GM19463 (cell line): Measurements from ENCODE around the gene INTS11.
A peak's percentile ranks its signal among the peaks of the same experiment; 100 is the strongest.

Experiments used
- ATAC-seq: cut with Tn5 transposase; IDR thresholded peaks from one replicate; pipeline ENCODE4 v1.9.1; 2021; ENCODE audit warnings: mild to moderate bottlenecking, moderate library complexity; ENCODE audit not compliant: unreplicated experiment

The INTS11 gene

DNA sequence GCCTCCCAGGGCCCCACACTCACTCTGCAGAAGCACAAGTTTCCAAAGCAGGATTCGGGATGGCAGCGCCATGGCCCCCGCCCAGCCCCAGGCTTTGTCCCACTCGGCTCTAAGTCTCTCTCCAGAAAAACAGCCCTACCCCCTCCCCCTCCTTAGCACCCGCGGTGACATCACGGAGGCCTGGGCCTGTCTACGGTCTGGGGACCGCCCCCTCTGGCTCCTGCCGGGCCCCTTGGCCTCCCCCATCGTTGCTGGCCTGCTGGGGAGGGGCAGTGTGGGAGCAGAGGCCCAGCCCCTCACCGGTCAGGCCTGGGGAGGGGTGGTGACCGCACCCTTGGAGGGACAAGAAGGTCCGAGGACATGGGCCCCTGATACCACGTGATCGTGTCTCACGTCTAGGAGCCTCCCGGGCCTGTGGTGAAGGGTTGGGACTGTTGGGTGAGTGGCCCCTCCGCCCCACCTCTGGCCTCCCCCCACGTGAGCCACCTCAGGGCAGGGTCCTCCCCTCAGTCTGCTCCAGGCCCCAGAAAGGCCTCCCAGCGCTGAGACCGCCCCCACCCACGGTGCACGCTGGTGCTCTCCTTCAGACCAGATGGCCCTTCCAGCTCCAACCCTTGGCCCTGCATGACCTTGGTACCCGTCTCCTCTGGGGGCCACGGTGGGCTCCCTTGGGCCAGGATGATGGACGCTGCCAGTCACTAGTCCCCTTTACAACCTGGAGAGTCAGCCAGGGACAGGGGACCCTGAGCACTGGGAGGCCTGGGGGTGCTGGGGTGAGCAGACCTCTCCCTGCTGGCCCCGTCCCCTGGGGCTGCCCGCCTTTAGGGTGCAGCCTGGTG is 34.2 kb upstream of the INTS11 start, which contains the start of gene MXRA8:
TSS of gene MXRA8 (minus strand) at position 123 of the 839 bp plus-strand sequence. CDS start at position 72, 51 bp downstream.
- no peak for ATAC-seq

DNA sequence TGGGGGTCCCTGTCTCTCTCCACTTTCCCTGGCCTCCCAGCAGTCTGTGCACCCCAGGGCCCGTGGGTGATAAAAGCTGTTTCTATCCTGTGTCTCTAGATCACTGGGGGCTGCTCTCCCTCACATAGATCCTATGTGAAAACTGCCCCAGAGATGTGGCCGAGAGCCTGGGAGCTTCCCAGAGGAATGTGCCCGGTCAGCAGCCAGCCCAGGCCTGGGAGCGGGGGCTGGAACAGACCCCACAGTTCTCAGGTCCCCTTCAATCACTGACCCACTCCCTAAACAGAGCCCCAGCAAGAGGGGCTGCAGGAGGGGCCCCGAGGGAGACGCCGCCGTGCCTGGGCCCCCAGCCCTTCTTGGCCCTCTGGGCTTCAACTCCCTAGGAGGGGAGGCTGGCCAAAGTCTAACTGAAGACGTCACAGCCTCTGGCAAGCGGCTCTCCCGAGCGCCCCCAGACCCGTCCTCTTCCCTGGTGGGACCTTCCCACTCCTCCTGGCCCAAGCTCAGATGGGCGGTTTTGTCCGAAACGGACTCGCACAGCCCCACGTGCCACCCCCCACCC is 33.5 kb upstream of the INTS11 start:
- no peak for ATAC-seq

DNA sequence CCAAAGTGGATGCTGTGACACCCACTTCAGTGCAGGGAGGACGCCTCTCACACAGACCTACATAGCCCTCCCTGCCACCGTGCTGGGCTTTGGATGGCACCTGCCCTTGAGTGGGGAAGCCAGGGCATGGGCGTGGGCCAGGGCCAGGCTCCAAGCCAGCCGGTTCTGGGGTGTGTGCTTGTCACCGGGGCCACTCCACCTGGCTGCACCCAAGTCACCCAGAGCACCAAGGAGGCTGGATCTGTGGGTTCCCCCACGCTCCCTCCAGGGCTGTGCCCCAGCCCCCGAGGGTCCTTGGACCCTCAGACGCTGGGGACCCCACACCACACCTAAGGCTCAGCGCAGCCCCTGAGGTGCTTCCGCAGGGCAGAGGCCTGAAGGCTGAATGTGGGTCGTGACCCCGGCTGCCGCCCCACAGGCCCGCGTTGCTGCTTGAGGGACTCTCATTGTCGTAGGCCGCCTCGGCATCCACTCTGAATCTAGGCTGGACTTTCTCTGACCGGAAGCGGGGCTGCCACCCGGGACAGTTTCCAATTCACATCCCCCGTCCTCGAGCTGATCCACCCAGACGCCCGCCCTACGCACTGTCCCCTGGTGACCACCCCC is 32.4 kb upstream of the INTS11 start:
- no peak for ATAC-seq

DNA sequence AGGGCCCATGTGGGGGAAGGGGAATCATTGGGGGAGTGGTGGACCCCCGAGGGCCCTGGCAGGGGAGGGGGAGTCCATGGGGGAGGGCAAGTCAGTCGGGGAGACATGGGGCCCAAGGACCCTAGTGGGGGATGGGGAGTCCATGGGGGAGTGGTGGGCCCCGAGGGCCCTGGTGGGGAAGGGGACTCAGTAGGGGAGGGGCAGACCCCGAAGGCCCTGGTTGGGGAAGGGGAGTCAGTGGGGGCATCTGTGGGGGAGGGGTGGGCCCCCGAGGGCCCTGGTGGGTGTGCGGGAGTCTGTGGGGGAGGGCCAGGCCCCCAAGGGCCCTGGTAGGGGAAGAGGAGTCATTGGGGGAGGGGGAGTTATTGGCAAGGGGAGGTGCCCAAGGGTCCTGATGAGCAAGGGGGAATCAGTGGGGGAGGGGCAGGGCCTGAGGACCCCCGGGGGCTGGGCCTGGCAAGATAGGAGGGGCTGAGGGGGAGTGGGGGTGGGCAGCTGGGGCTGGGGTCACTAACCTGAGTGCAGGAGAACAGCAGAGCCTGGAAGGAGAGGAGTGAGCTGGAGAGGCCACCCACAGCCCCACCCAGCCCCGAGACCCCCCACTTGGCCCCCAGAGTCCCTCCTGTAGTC is 31.8 kb upstream of the INTS11 start:
- ATAC-seq: no peak

DNA sequence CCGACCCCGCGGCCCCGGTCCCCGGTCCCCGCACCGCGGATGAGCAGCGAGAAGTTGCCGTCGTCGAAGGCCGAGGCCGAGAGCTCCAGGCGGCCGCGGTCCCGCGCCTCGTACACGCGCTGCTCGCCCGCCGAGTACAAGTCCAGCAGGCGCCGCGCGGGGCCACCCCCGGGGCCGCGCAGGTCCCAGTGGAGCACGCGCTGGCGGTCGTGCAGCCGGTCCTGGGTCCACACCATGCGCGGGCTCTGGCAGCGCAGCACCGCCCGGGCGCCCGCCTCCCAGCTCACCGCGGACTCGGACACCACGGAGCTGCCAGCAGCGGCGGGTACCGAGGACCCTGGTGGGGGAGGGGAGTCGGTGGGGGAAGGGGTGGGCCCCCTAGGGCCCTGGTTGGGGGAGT is 31.0 kb upstream of the INTS11 start:
- no peak for ATAC-seq

DNA sequence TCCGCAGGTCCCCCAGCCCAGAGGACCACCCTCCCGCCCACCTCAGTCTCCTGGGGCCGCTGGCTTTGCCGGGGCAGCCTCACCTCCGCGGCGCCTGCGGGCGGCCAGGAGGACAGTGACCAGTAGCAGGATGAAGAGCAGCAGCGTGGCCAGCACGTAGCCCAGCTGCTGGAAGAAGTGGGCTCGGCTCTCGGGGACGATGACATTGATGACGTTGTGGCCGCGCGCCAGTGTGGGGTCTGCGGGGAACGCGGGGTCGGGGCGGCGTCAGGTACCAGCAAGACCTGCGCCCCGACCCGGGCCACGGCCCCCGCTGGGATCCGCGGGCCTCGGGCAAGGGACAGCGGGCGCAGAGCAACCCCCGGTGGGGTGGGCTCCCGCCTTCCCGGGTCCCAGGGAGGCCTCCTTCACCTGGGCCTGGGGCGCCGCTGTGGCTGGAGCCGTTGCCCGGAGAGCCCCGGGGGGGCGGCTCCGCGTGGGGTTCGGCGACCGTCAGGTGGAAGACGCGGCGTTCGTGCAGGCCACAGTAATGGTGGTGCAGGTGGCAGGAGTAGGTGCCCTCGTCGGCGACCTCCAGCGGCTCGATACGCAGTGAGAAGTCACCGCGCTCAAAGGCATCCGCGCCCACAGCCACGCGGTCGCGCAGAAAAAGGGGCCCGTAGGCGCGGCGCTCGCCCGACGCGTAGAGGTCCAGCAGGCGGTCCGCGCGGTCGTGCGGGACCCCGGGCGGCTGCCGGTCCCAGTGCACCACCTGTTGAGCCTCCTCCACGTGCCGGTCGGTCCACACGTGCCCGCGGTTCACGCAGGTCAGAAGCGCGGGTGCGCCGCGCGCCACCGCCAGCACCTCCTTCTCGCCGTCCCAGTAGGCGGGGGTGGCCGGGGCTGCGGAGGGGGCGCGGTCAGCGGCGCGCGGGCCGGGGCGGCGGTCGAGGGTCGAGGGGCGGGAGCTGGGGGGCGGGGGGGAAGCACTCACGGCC is 30.1 kb upstream of the INTS11 start:
- ATAC-seq: no peak

DNA sequence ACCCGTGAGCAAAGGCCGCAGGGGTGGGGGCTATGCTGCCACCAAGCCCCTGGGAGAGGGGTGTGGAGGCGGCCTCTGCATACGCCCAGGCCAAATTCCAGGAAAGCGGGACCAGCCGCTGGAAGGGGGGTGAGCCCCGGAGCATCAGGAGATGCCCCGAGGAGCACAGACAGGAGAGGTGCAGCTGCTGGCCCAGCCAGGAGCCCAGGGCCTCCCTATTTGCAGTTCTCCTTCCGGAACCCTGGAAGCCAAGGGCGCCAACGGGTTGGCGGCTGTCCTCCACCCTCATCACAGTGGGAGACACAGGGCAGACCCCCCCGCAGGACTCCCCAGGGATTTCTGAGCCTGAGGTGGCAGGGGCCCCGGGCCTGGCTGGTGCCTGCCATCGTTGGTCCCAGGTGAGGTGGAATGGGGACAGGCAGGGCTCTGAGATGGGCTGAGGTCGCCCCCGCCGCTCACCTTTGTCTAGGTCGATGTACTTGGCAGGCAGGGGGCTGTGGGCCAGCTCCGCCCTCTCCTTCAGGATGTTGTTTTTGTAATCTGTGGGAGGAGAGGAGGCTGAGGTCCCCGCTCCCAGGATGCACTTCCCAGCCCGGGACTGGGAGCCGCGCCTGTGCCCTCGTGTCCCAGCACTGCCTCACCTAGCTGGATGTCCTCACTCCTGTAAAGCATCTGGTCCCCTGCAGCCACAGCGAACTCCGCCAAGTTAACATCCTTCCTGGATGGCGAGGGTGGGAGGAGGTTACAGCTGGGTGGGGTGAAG is 29.1 kb upstream of the INTS11 start:
- no peak for ATAC-seq

DNA sequence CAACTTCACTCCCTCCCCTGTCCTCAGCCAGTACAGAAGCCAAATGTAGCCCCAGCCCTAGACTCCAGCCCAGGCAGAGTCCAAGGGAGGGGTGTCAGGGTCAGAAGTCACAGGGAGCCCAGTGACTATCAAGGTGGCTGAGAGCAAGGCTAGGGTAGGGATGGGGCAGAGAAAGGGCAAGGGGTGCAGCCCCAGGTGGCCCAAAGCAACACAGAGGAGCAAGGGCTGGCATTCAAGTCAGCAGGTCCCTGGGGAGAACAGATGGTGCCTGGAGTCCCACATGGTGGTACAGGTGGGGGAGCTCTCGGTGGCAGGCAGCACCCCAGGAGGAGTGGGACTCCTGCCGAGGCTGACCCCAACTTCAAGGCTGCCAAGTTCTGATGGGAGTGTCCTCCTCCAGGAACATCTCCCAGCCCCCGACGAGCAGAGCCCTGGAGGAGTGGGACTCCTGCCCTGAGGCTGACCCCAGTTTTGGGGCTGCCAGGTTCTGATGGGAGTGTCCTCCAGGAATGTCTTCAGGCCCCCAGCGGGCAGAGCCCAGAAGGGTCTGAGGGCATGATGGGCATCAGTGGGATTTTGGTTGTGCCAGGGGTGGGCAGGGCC is 28.4 kb upstream of the INTS11 start:
- no peak for ATAC-seq

DNA sequence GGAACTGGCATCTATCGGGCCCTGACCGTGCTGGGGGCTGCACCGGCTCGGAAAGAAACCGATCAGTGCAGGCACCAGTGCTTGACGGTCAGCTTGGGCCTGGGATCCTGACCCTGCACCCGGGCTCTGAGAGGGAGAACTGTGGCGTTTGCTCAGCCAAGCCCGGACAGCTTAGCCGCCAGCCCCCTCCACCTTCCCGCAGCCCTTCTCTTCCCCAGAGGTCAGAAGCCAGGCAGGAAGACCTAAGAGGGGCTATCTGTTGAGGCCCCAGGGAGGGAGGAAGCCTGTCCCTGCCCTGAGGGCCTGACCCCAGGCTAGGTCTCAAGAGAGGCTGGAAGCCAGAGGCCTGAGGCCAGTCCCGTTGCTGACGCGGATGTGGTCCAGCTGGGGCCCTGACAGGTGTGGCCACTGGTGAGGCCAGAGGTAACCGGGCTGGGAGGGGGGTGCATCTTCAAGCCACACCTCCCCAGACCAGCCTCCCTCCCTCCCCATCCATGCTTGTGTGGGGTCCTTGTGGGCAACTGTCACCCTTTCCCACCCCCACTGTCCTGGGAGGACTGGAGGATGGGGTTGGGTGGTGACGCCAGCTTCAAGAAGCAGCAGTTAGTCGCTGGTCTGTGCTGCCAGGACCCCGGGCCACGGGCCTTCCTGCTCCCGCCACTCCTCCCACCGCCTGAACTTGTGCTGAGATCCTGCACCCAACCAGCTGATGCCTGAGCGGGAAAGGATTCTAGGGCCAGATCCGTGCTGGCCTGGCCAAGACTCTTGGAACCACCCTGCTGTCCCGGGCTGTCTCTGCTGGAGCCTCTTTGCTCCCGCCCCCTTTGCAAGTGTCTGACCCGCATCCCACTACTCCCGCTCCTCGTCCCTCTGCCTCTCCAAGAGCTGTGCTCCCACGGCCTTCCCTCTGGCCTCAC is 27.3 kb upstream of the INTS11 start:
- no peak for ATAC-seq

DNA sequence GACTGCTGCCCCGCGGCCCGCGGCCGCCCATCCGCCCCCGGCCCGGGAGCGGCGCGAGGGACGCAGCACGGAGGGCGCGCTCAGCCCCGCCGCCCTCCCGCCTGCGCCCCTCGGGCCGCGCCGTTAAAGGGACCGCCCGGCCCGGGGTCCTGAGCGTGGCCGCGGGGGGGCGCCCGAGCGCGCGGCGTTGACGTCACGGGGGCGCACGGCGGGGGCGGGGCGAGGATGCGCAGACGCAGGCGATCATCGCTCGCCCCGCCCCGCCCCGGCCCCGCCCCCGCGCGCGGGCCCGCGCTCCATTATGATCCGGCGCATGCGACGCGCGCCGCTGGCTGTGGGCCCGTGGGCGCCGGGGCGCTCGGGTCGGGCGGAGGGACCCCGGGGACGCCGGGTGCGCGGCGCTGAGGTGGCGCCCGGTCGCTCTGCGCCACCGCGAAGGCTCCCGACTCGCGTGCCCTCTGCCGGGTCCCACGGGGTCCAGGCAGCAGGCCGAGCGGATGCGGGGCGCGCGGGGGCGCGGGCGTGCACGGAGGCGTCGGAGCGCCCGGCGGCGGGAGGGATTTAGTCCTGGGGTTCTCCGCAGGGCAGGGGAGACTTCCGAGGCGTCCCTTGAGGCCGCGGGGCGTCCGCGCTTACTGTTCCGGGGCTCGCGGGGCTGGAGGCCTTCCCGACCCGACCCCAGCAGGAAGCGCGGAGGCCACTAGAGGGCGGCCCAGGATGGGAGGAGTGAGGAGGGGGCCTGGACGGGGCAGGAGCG is 25.0 kb upstream of the INTS11 start, which contains the start of gene DVL1:
TSS of gene DVL1 (minus strand) at position 163 of the 757 bp plus-strand sequence. CDS start 353 bp downstream, outside the sequence.
- peak; percentile 64 for ATAC-seq

DNA sequence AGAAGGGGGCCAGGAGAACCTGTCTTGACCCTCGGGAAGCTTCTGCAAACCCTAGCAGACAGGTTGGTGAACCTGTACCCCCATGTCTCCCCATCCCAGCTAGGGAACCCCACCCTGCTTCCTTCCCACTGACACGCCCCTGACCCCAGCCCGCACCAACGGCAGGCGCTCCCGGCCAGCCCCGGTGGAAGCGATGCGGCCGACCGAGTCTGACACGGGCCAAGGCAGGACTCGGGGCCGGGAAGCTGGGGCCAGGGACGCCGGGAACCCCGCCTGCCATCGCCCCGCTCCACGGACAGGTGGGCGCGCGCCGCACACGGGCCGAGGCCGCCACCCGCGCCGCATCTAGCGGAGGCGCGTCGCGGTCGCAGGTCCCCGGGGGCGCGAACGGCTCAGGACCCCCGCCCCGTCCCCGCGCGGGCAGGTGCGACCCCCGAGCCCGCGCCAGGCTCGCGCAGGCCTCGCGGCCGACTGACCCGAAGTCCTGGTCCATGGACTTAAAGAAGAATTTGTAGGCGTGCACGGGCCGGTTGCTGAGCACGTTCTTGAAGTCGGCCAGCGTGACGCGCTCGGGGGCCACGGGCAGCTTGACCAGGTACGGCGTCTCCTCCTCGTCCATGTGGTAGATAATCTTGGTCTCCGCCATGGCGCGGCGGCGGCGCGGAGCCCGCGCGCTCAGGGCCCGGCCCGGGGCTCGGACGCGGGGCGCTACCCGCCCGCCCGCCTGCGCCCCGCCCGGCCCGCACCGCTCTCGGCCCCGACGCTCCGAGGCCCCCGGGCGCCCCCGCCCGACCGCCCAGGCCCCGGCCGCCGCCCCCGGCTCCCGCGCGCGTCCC is 24.2 kb upstream of the INTS11 start:
- ATAC-seq: peak; percentile 34

DNA sequence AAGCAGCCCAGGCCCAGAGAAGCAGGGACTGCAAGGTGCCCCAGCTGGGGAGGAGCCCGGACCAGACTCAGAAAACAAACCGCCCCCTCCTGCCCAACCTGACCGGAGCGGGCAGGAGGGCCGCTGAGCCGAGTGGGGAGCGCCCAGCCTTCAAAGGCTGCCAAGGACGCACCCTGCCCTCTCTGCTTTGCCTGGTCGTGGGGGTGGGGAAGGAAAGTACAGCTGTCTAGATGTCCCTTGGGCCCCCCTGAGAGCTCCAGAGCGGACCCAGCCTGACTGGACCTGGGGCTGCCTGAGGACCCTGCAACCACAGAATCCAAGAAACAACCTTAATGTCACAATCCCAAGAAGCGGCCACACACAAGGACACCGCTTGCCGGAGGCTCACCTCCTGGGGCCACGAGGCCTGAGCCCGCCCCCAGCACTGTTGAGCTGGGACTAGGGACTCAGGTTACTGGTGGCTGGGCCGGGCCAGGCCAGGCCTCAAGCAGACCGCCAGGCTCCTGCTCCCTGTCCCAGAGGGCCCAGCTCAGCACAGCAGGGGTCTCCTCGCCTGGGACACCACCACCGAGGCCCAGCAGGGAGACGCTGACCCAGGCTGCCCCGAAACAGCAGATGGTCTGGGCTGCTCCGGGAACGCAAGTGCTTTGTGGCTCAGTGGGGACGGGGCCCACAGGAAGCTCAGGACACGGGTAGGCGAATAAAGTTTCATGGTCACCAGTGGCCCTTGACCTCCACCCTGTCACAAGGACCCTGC is 23.4 kb upstream of the INTS11 start:
- ATAC-seq: no peak

DNA sequence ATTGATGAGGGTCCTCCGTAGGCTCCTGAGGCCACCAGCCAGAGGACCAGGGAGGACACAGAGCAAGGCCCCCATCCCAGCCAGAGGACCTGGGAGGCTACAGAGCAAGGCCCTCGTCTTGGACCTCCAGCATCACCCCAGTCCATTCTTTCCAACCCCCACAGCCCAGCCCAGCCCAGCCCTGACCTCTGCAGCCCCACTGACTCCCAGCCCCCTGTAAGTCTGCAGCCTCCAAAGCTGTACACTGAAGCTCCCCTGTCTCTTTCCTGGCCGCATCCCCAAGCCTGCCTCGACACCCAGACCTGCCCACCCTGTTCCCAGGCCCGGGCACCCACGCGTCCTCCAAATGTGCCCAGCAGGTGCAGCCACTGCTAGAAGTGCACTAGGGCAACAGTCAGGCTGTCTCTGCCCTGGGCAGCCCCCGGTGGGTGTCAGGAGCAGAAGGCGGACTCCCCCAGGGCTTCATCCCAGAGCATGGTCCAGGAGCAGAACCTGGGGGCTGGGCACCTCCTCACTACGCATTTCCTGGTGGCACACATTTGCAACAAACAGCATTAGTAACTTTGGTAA is 22.7 kb upstream of the INTS11 start:
- no peak for ATAC-seq

DNA sequence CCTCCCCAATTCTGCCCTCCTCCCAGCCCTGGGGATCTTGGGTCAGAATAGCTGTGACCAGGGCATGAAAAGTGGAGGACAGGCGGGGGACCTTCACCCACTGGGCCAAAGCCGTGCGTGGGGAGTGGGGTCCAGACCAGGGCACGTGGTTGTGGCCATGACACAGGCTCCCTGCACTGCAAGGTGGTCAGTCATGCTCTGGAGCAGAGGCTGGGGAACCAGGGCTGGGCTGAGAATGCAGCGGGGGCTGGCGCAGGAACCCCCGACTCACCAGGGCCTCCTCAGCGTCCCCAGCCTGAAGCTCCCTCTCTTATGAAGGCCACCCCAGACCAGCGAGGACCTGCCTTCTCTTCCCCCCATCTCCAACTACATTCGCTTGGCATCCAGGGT is 22.0 kb upstream of the INTS11 start:
- no peak for ATAC-seq

DNA sequence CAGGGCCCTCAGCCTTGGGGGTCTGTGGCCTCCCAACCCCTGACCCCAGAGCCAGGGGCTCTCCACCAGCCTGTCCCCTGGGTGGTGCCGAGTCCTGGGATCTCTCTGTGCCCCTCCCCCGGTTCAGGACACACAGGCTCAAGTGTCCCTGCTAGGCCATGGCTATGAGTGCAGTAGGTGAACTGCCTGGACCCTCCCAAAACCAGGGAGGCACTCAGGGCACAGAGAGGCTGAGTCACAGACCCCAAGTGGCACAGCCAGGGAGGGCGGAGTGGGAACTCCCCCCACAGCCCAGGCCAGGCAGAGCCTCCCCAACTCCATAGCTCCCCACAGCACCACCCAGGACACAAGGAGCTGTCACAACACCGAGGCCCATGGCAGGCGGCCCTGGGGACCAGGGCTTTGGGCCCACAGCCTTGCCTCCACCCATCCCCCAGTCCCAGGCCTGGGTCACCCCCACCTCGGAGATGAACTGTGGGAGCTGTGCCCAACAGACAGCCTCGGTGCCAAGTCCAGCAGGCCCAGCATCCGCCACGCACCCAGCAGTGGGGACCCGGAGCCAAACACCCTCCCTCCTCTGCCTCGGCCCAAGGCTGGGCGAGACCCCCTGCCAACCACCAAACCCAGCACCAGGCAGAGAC is 21.5 kb upstream of the INTS11 start:
- no peak for ATAC-seq
